GM12892 (cell line): ENCODE results near the gene TOP1.
"Not testable (repeated sequence)": the region's sequence is repeated elsewhere in the genome, so short reads cannot be mapped to it uniquely, and the experiment has no call there.

Experiments used
- DNase-seq: peaks from one replicate; pipeline ENCODE4 v3.0.0; 2011; ENCODE audit not compliant: insufficient read length
- FAIRE-seq: peaks from 2 replicates; lab custom pipeline; 2011; peaks lifted over from hg19 to GRCh38; lab: Jason Lieb, UNC
- POLR2A ChIP-seq: IDR thresholded peaks from 2 replicates; pipeline ENCODE4 v1.6.1; 2011; ENCODE audit warnings: low read depth, low read length, control low read depth
- POLR2AphosphoS5 ChIP-seq: IDR thresholded peaks from 2 replicates; pipeline ENCODE4 v1.6.1; 2011; ENCODE audit warnings: low read depth, low read length, control low read depth
- TAF1 ChIP-seq: IDR thresholded peaks from 2 replicates; pipeline ENCODE4 v1.6.1; 2011; ENCODE audit warnings: low read depth, mild to moderate bottlenecking, control low read depth, low read length, borderline replicate concordance

The TOP1 gene

GRCh38 chr20:41119614-41120561, 91.3 kb downstream of the TOP1 start:
- no peak for FAIRE-seq
- no peak for DNase-seq
- TF ChIP-seq POLR2AphosphoS5 (no peak), TAF1 (no peak), POLR2A (no peak)

- no peak for DNase-seq
- TF ChIP-seq TAF1 (no peak), POLR2AphosphoS5 (no peak)
- FAIRE-seq: no peak
Measured at GRCh38 chr20:41121399-41121798, 92.8 kb downstream of the TOP1 start.

GRCh38 chr20:41123631-41124030, 95.0 kb downstream of the TOP1 start:
- DNase-seq: no peak
- FAIRE-seq: no peak
- TF ChIP-seq POLR2AphosphoS5 (no peak), TAF1 (no peak), POLR2A (no peak)

GRCh38 chr20:41124451-41125094, 96.0 kb downstream of the TOP1 start:
- TF ChIP-seq TAF1: no peak
- TF ChIP-seq POLR2A: no peak
- no peak for TF ChIP-seq POLR2AphosphoS5
- DNase-seq (no peak), FAIRE-seq (no peak)

GRCh38 chr20:41125530-41126457, 97.2 kb downstream of the TOP1 start:
- FAIRE-seq (no peak), DNase-seq (no peak)
- no peak for TF ChIP-seq POLR2AphosphoS5

GRCh38 chr20:41126719-41127118, 98.1 kb downstream of the TOP1 start:
- no peak for FAIRE-seq
- DNase-seq: no peak
- TF ChIP-seq POLR2A (no peak), POLR2AphosphoS5 (no peak), TAF1 (no peak)

- FAIRE-seq, DNase-seq: not testable (repeated sequence)
Measured at GRCh38 chr20:41128317-41128716, 99.7 kb downstream of the TOP1 start.

GRCh38 chr20:41131594-41132387, 103.2 kb downstream of the TOP1 start:
- DNase-seq (no peak), FAIRE-seq (peak; percentile 30)
- no peak for TF ChIP-seq TAF1
- no peak for TF ChIP-seq POLR2A
- no peak for TF ChIP-seq POLR2AphosphoS5

GRCh38 chr20:41132388-41132775, 103.8 kb downstream of the TOP1 start:
- not testable (repeated sequence) for DNase-seq, FAIRE-seq

GRCh38 chr20:41133709-41134361, 105.2 kb downstream of the TOP1 start:
- DNase-seq: peak; percentile 67
- no peak for TF ChIP-seq POLR2A
- TF ChIP-seq POLR2AphosphoS5: peak; percentile 45; the same call in 1 of the 2 replicates
- peak; percentile 93 for FAIRE-seq

- no peak for FAIRE-seq
- DNase-seq: no peak
- TF ChIP-seq TAF1 (no peak), POLR2A (no peak), POLR2AphosphoS5 (no peak)
Measured at GRCh38 chr20:41134362-41135186, 106.0 kb downstream of the TOP1 start.
